NB4 (cell line): ENCODE measurements around the gene NDUFA1.
"Not testable (repeated sequence)": the region's sequence is repeated elsewhere in the genome, so short reads cannot be mapped to it uniquely, and the experiment has no call there.

ENCODE experiments used
- DNase-seq: peaks from one replicate; pipeline ENCODE4 v3.0.0; 2010; ENCODE audit warnings: low read depth
- H3K4me3 ChIP-seq: one replicate; pipeline ENCODE4 v1.5.1; 2011; ENCODE audit warnings: mild to moderate bottlenecking, low read depth, low read length, moderate library complexity
- CTCF ChIP-seq: IDR thresholded peaks from one replicate; pipeline ENCODE4 v1.5.1; 2012; ENCODE audit warnings: low read depth, low read length
- MAX ChIP-seq: IDR thresholded peaks from 2 replicates; pipeline ENCODE4 v1.6.1; 2011; ENCODE audit warnings: low read depth, low read length
- MYC ChIP-seq: IDR thresholded peaks from 2 replicates; pipeline ENCODE4 v1.6.1; 2011; ENCODE audit warnings: low read depth, low read length
- POLR2A ChIP-seq: IDR thresholded peaks from 2 replicates; pipeline ENCODE4 v1.6.1; 2011; ENCODE audit warnings: mild to moderate bottlenecking; ENCODE audit not compliant: insufficient read length; ENCODE audit errors: extremely low read depth

Gene NDUFA1

DNA sequence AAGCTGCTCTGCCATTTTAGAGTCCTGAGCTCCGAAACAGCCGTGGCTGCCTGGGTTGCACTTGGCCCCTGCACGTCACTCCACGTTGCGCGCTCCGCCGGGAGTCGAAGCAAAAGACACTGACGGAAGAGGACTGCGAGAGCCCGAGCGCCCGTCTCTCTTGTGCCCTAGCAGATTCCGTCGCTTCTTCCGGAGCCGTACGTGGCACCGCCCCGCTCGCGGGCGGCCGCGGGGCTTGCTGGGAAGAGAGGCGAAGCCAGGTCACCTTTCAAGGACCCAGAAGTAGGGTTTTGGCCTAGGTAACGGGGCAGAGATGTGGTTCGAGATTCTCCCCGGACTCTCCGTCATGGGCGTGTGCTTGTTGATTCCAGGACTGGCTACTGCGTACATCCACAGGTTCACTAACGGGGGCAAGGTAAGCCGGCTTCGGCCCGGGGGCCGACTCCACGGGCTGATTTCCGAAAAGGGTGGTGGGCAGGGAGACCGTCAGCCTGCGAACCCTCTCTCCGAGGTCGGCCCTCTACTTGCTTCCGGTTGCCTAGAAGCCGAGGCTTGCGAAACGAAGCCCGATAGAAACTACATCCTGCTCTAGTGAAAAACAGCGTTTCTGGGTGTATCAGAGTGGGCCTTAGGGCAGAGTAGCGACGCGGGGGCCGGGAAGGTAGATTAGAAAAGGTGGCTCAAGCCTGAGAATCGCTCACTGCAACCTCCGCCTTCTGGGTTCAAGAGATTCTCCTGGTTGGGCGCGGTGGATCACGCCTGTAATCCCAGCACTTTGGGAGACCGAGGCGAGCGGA is at the start of gene NDUFA1, which contains the start of gene RNF113A:
NDUFA1 (plus strand) TSS at position 234 of the 797 bp plus-strand sequence; CDS start at position 314, 80 bp downstream.
RNF113A (minus strand) TSS at position 135 of the 797 bp plus-strand sequence; CDS start at position 15, 120 bp downstream.
- peak; percentile 94 for DNase-seq

GRCh38 chrX:119824221-119824620 is 47.4 kb upstream of the NDUFA1 start:
- H3K4me3 ChIP-seq, DNase-seq: not testable (repeated sequence)

More for the DNA sequence above, at the start of gene NDUFA1, which contains the start of gene RNF113A:
- peak; percentile 46 for TF ChIP-seq MAX
- no peak for TF ChIP-seq CTCF
- peak; percentile 75 for TF ChIP-seq MYC
- peak; percentile 91 for TF ChIP-seq POLR2A
- H3K4me3 ChIP-seq = peak within 1 kb of the TSS; percentile 94

- DNase-seq = no peak
- TF ChIP-seq POLR2A = no peak
- TF ChIP-seq MYC = no peak
- TF ChIP-seq MAX = no peak
- TF ChIP-seq CTCF = no peak
- H3K4me3 ChIP-seq = no peak overlapping the region
Measured at GRCh38 chrX:119826399-119826959, 45.2 kb upstream of the NDUFA1 start.

- TF ChIP-seq POLR2A (no peak), MYC (no peak), MAX (no peak), CTCF (no peak)
- DNase-seq = no peak
- no peak overlapping the region for H3K4me3 ChIP-seq
Measured at GRCh38 chrX:119828446-119828845, 43.2 kb upstream of the NDUFA1 start.

DNA sequence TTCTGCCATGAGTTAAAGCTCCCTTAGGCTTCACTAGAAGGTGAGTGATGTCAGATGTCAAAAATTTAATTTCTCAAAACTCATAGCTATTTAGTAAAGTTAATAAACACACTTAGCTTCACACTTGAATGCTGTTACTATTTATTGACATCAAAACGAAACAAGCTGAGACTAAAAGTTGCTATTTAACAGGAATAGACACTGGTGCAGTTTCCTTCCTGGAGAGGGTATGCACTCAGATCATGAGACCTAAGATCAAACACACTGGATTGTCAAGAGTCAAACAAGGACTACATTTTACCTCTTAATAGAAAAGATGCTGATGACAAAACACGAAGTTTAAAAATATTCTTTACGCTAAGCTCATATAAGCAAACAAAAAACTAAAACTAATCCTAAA is 37.7 kb upstream of the NDUFA1 start:
- DNase-seq = no peak
- TF ChIP-seq MAX = no peak
- TF ChIP-seq POLR2A = no peak
- TF ChIP-seq MYC = no peak
- TF ChIP-seq CTCF = no peak
- H3K4me3 ChIP-seq = no peak overlapping the region
